Muscle of leg (tissue), 11 donors: ENCODE results near the gene ABL1. TPM values are rescaled to one million over a fixed set of nuclear protein-coding genes. Genes with fewer than 3 reads are reported as not detected.

Source experiments
- DNase-seq: peaks from one replicate; pipeline ENCODE4 v3.0.0; 2013
- H3K27ac ChIP-seq: one replicate; pipeline ENCODE4 v1.5.1; 2013; ENCODE audit warnings: mild to moderate bottlenecking, low read length, control low read depth
- H3K27me3 ChIP-seq: one replicate; pipeline ENCODE4 v1.6.1; 2013; ENCODE audit warnings: low read length; ENCODE audit not compliant: control insufficient read depth, insufficient read depth
- H3K36me3 ChIP-seq: one replicate; pipeline ENCODE4 v1.6.1; 2013; ENCODE audit warnings: low read length; ENCODE audit not compliant: control insufficient read depth, insufficient read depth
- H3K4me1 ChIP-seq: one replicate; pipeline ENCODE4 v1.6.1; 2013; ENCODE audit warnings: low read length; ENCODE audit not compliant: control insufficient read depth, insufficient read depth
- H3K4me3 ChIP-seq: one replicate; pipeline ENCODE4 v1.5.1; 2013; ENCODE audit warnings: low read length, control low read depth
- H3K9me3 ChIP-seq: replicated peaks from 2 replicates; pipeline ENCODE4 v1.6.1; 2013; ENCODE audit warnings: low read depth, low read length; ENCODE audit not compliant: control insufficient read depth
- WGBS: methylation state at CpG from one replicate; pipeline ENCODE4 v1.1.5; 2013; ENCODE audit warnings: missing lambda C conversion rate; ENCODE audit not compliant: insufficient coverage; 5-methylcytosine and 5-hydroxymethylcytosine counted together
- polyA plus RNA-seq, 8 donors: library from polyadenylated mRNA; unstranded; fragments of 120-200 nt; gene quantifications; one replicate each; pipeline versions ENCODE4 v1.2.1 to v1.2.3, GENCODE V29; 2013; ENCODE audit warnings: inconsistent platforms in 1 of 8, low replicate concordance in 1 of 8; ENCODE audit not compliant: insufficient read length in 8 of 8, insufficient read depth in 1 of 8
- total RNA-seq: library from RNA; stranded (reverse); fragments of 120-200 nt; gene quantifications from one replicate; pipeline ENCODE4 v1.2.4, GENCODE V29; 2013

ABL1 gene
- total and polyA plus RNA-seq, 9 donors = 27.0 to 81.7 (median 67.0) TPM

- peaks cover 32% of the 10 kb centered on the region for H3K36me3 ChIP-seq
- no peak within 1 kb of the TSS for H3K27ac ChIP-seq
- DNase-seq = no peak
- H3K9me3 ChIP-seq = no peaks in the 10 kb centered on the region
- no peak within 1 kb of the TSS for H3K4me3 ChIP-seq
- 65% methylated on average over 26 of the region's 27 CpGs for WGBS
- H3K4me1 ChIP-seq = peaks cover 32% of the 10 kb centered on the region
- H3K27me3 ChIP-seq = peaks cover 24% of the 10 kb centered on the region
These were observed 61.4 kb downstream of the ABL1 start, which contains the start of gene QRFP for GRCh38 chr9:130896233-130897014. Gene QRFP (minus strand): TSS chr9:130896812. CDS start chr9:130893838, 2,974 bp downstream.

GRCh38 chr9:130897105-130897751 lies 62.2 kb downstream of the ABL1 start:
- Histone ChIP-seq H3K4me3 (no peak overlapping the region), H3K4me1 (peaks cover 31% of the 10 kb centered on the region), H3K9me3 (no peaks in the 10 kb centered on the region), H3K27me3 (peaks cover 25% of the 10 kb centered on the region), H3K36me3 (peaks cover 24% of the 10 kb centered on the region), H3K27ac (no peak overlapping the region)
- WGBS = 71% methylated on average over 15 of the region's 16 CpGs
- no peak for DNase-seq

GRCh38 chr9:130897848-130898551 lies 62.9 kb downstream of the ABL1 start:
- H3K27ac ChIP-seq = no peak overlapping the region
- H3K27me3 ChIP-seq = peaks cover 29% of the 10 kb centered on the region
- WGBS = 76% methylated on average over 20 of the region's 29 CpGs
- H3K4me1 ChIP-seq = peaks cover 25% of the 10 kb centered on the region
- peaks cover 16% of the 10 kb centered on the region for H3K36me3 ChIP-seq
- no peak for DNase-seq
- H3K4me3 ChIP-seq = no peak overlapping the region
- no peaks in the 10 kb centered on the region for H3K9me3 ChIP-seq

GRCh38 chr9:130898552-130898852 lies 63.4 kb downstream of the ABL1 start:
- H3K36me3 ChIP-seq = peaks cover 12% of the 10 kb centered on the region
- 90% methylated on average over 2 of the region's 4 CpGs for WGBS

DNA sequence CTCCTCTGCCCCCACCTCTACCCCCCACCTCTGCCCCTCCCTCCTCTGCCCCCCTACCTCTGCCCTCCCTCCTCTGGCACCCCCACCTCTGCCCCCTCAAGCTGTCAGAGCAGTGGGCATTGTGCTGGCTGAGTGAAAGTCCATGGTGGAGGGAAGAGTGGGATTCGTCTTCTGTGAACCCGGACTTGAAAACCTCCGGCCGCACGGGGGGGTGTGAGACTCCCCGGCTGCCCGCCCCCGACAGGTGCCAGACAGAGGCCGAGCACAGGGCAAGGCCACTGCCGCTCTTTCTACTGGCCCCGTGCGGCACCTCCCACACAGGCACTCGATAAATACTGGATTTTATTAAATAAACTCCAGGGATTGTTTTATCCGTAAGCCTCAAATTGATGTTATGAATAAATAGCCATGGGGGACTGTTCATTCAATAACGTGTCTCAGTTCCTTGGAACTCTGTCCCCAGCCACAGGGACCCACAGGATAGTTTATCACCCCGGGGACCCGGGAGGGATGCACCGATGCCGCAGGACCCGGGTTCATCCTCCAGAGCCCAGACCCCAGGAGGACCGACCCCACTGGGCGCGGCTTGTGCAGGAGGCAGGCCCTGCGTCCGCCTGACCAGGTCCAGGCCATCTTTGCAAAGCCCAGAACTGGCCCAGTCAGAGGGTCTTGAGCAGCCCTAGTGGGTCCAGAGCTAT lies 64.1 kb downstream of the ABL1 start:
- H3K27ac ChIP-seq = no peak overlapping the region
- H3K4me1 ChIP-seq = peaks cover 23% of the 10 kb centered on the region
- no peak overlapping the region for H3K4me3 ChIP-seq
- H3K9me3 ChIP-seq = no peaks in the 10 kb centered on the region
- H3K36me3 ChIP-seq = peaks cover 5% of the 10 kb centered on the region
- H3K27me3 ChIP-seq = peaks cover 29% of the 10 kb centered on the region
- DNase-seq = no peak
- 63% methylated on average over 11 of the region's 25 CpGs for WGBS

More at GRCh38 chr9:130898552-130898852, 63.4 kb downstream of the ABL1 start:
- DNase-seq = no peak
- peaks cover 25% of the 10 kb centered on the region for H3K4me1 ChIP-seq
- H3K4me3 ChIP-seq = no peak overlapping the region
- H3K27ac ChIP-seq = no peak overlapping the region
- H3K27me3 ChIP-seq = peaks cover 29% of the 10 kb centered on the region
- H3K9me3 ChIP-seq = no peaks in the 10 kb centered on the region

DNA sequence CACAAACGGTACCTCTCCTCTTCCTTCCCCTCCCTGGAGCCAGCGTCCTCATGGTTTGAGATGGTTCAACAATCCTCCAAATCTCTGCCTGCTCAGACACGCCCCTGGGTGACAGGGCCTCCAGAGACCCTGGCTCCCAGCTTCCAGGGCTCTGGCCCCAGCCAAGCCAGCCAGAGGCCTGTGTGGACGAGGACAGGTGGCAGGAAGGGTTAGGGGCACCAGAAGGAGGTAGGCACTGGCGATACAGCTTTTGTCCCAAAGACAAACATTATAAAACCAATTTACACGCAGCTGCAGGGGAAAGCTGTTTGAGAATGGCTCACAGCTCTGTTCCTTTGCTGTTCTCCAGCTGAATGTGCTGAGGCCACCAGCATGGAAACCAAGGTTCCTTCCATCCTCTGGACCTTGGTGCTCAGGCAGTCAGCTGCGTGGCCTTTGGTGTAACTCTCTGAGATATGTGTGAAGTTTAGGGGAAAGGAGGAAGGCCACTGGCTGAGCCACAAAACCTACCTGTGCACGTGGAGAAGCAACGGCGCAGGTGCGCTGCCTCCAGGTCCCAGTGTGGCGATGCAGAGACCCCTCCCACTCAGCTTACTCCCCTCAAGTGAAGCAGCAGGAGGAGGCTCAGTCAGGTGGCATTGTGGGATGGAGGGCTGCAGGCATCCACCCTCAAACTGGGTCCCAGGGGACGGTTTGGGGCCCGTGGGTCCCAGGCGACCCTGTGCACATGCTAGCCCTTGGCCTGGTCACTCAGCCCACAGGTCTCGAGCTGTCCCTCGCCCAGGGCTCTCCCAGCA lies 65.8 kb downstream of the ABL1 start:
- Histone ChIP-seq H3K36me3 (peaks cover under 1% of the 10 kb centered on the region), H3K4me3 (no peak overlapping the region), H3K9me3 (no peaks in the 10 kb centered on the region), H3K27ac (no peak overlapping the region), H3K4me1 (peaks cover 6% of the 10 kb centered on the region), H3K27me3 (peaks cover 33% of the 10 kb centered on the region)
- DNase-seq = no peak
- 55% methylated on average over 8 of the region's 17 CpGs for WGBS

GRCh38 chr9:130901498-130902203 lies 66.6 kb downstream of the ABL1 start:
- H3K27me3 ChIP-seq = peaks cover 30% of the 10 kb centered on the region
- no peak overlapping the region for H3K4me3 ChIP-seq
- no peak for DNase-seq
- no peaks in the 10 kb centered on the region for H3K36me3 ChIP-seq
- no peaks in the 10 kb centered on the region for H3K9me3 ChIP-seq
- H3K4me1 ChIP-seq = peaks cover 3% of the 10 kb centered on the region
- whole genome bisulfite sequencing = 80% methylated on average over 16 of the region's 17 CpGs
- H3K27ac ChIP-seq = no peak overlapping the region

DNA sequence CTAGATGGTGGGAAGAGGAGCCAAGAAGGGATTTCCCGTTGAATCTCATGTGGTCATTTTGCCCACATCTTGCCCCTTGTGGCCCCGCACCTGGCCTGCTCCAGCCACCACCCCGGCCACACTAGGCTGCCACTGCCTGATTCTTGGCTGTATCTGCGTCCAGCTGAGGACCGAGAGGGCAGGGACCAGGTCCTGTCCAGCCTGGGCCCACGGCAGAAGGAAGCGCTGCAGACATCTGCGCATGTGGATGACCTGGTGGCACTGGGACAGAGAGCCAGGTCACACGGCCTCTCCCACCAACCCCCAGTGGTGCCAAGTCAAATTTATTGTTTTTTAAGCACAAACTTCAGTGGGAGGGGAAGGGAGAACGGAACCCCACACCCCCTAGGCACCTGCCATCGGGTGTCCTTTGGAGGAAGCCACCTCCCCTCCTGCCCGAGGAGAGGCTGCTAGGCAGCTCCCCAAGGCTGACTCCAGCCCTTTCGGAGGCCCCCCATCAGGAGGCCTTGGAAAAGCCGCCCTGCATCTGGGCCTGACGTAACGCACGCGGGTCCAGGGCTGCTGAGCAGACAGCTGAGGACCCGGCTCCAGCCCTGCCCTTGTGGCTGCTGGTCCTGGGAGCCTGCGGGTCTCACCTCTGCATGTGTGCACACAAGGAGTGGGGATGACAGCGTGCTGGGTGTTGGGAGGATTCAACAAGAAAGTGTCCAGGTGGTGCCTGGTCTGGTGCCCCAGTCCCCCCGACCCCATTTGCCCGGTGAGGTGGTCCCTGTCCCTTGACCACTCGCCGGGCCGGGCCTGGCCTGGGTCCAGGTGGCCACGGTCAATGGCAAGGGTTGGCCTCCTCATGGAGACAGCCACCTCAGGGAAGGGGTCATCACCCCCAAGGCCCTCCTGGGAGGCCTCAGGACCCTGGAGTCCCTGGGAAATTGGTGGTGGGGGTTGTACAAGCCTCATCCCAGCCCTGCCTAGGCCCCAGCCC lies 67.4 kb downstream of the ABL1 start:
- Histone ChIP-seq H3K4me1 (peaks cover 3% of the 10 kb centered on the region), H3K36me3 (no peaks in the 10 kb centered on the region), H3K4me3 (no peak overlapping the region), H3K9me3 (no peaks in the 10 kb centered on the region), H3K27me3 (peaks cover 28% of the 10 kb centered on the region), H3K27ac (no peak overlapping the region)
- 46% methylated on average over 24 of the region's 27 CpGs for WGBS
- DNase-seq = no peak
